ENCODE measurements around the gene ZNF93.

- no peak for TF ChIP-seq POLR2A (IDR thresholded peaks at IDR 0.05)
- no peak for TF ChIP-seq CTCF (IDR thresholded peaks at IDR 0.05)
Observed at GRCh38 chr19:19858751-19859150, 42.0 kb upstream of the ZNF93 start.
